Mononuclear cell (primary cell): ENCODE data around the gene POF1B. TPM values are rescaled to one million over a fixed set of nuclear protein-coding genes. Genes with fewer than 3 reads are reported as not detected.
"Not testable (repeated sequence)": the region's sequence is repeated elsewhere in the genome, so short reads cannot be mapped to it uniquely, and the experiment has no call there.

Experiments used
- H3K27me3 ChIP-seq: 2 replicates; pipeline ENCODE4 v1.6.0; 2011; ENCODE audit warnings: low read length, control low read depth; ENCODE audit not compliant: insufficient read depth
- H3K4me1 ChIP-seq: 2 replicates; pipeline ENCODE4 v1.5.1; 2011; ENCODE audit warnings: mild to moderate bottlenecking, low read length, control low read depth; ENCODE audit not compliant: insufficient read depth
- H3K4me3 ChIP-seq: 2 replicates; pipeline ENCODE4 v1.5.1; 2011; ENCODE audit warnings: mild to moderate bottlenecking, low read length, moderate library complexity
- H3K9me3 ChIP-seq: 2 replicates; pipeline ENCODE4 v1.5.1; 2011; ENCODE audit warnings: low read depth, mild to moderate bottlenecking, control low read depth, low read length
- total RNA-seq: library from RNA; depleted of rRNA; stranded (reverse); fragments of >200 nt; gene quantifications from one replicate; pipeline ENCODE4 v1.2.3, GENCODE V29; 2012

The POF1B gene
- total RNA-seq, result 0.21 TPM

GRCh38 chrX:85379174-85379907, at the start of gene POF1B:
Gene POF1B, minus strand, starts transcription at chrX:85379665. Its CDS starts 211 bp downstream, at chrX:85379454.
- Histone ChIP-seq H3K27me3 (no peaks in the 10 kb centered on the region), H3K4me3 (no peak within 1 kb of the TSS), H3K4me1 (no peaks in the 10 kb centered on the region), H3K9me3 (no peaks in the 10 kb centered on the region)

- Histone ChIP-seq H3K27me3 (no peaks in the 10 kb centered on the region), H3K9me3 (no peaks in the 10 kb centered on the region), H3K4me3 (no peak overlapping the region), H3K4me1 (no peaks in the 10 kb centered on the region)
Observed at GRCh38 chrX:85429066-85429465, 49.6 kb upstream of the POF1B start.

GRCh38 chrX:85419293-85419692, 39.8 kb upstream of the POF1B start:
- H3K4me3 ChIP-seq, result no peak overlapping the region
- no peaks in the 10 kb centered on the region for H3K27me3 ChIP-seq
- H3K9me3 ChIP-seq, result no peaks in the 10 kb centered on the region
- no peaks in the 10 kb centered on the region for H3K4me1 ChIP-seq

GRCh38 chrX:85391878-85392238, 12.4 kb upstream of the POF1B start:
- H3K27me3 ChIP-seq, result no peaks in the 10 kb centered on the region

GRCh38 chrX:85391185-85391877, 11.9 kb upstream of the POF1B start:
- no peaks in the 10 kb centered on the region for H3K4me1 ChIP-seq
- H3K4me3 ChIP-seq, result no peak overlapping the region
- no peaks in the 10 kb centered on the region for H3K9me3 ChIP-seq
- H3K27me3 ChIP-seq, result no peaks in the 10 kb centered on the region

More at GRCh38 chrX:85391878-85392238, 12.4 kb upstream of the POF1B start:
- Histone ChIP-seq H3K4me1 (no peaks in the 10 kb centered on the region), H3K9me3 (no peaks in the 10 kb centered on the region), H3K4me3 (no peak overlapping the region)

GRCh38 chrX:85381602-85382001, 2.1 kb upstream of the POF1B start:
- Histone ChIP-seq H3K4me1 (no peaks in the 10 kb centered on the region), H3K27me3 (no peaks in the 10 kb centered on the region), H3K4me3 (no peak overlapping the region), H3K9me3 (no peaks in the 10 kb centered on the region)

GRCh38 chrX:85378461-85378860, 1.0 kb downstream of the POF1B start:
- no peaks in the 10 kb centered on the region for H3K4me1 ChIP-seq
- no peaks in the 10 kb centered on the region for H3K9me3 ChIP-seq
- H3K4me3 ChIP-seq, result no peak overlapping the region
- no peaks in the 10 kb centered on the region for H3K27me3 ChIP-seq

GRCh38 chrX:85375333-85375738, 4.1 kb downstream of the POF1B start:
- Histone ChIP-seq H3K9me3 (no peaks in the 10 kb centered on the region), H3K4me3 (no peak overlapping the region), H3K4me1 (no peaks in the 10 kb centered on the region), H3K27me3 (no peaks in the 10 kb centered on the region)

GRCh38 chrX:85365370-85365995, 14.0 kb downstream of the POF1B start:
- H3K27me3 ChIP-seq, result no peaks in the 10 kb centered on the region

GRCh38 chrX:85359051-85359450, 20.4 kb downstream of the POF1B start:
- H3K4me1 ChIP-seq, result no peaks in the 10 kb centered on the region
- no peak overlapping the region for H3K4me3 ChIP-seq
- H3K9me3 ChIP-seq, result no peaks in the 10 kb centered on the region
- no peaks in the 10 kb centered on the region for H3K27me3 ChIP-seq

More at GRCh38 chrX:85365370-85365995, 14.0 kb downstream of the POF1B start:
- no peaks in the 10 kb centered on the region for H3K4me1 ChIP-seq
- no peak overlapping the region for H3K4me3 ChIP-seq
- H3K9me3 ChIP-seq, result no peaks in the 10 kb centered on the region

- no peak overlapping the region for H3K4me3 ChIP-seq
- no peaks in the 10 kb centered on the region for H3K4me1 ChIP-seq
- no peaks in the 10 kb centered on the region for H3K27me3 ChIP-seq
- H3K9me3 ChIP-seq, result no peaks in the 10 kb centered on the region
Observed at GRCh38 chrX:85345523-85345922, 33.9 kb downstream of the POF1B start.

GRCh38 chrX:85327060-85327333, 52.5 kb downstream of the POF1B start:
- Histone ChIP-seq H3K9me3 (no peaks in the 10 kb centered on the region), H3K4me1 (no peaks in the 10 kb centered on the region), H3K27me3 (no peaks in the 10 kb centered on the region), H3K4me3 (no peak overlapping the region)

GRCh38 chrX:85326234-85327059, 53.0 kb downstream of the POF1B start:
- no peaks in the 10 kb centered on the region for H3K27me3 ChIP-seq
- no peaks in the 10 kb centered on the region for H3K4me1 ChIP-seq

GRCh38 chrX:85311348-85311747, 68.1 kb downstream of the POF1B start:
- not testable (repeated sequence) for H3K4me3 ChIP-seq, H3K4me1 ChIP-seq, H3K27me3 ChIP-seq, H3K9me3 ChIP-seq

More at GRCh38 chrX:85326234-85327059, 53.0 kb downstream of the POF1B start:
- Histone ChIP-seq H3K4me3 (no peak overlapping the region), H3K9me3 (no peaks in the 10 kb centered on the region)

- no peaks in the 10 kb centered on the region for H3K9me3 ChIP-seq
- H3K4me3 ChIP-seq, result no peak overlapping the region
- H3K4me1 ChIP-seq, result no peaks in the 10 kb centered on the region
- no peaks in the 10 kb centered on the region for H3K27me3 ChIP-seq
Observed at GRCh38 chrX:85309717-85310116, 69.7 kb downstream of the POF1B start.
